ENCODE measurements around the gene OLA1.
"Not testable (repeated sequence)": the region's sequence is repeated elsewhere in the genome, so short reads cannot be mapped to it uniquely, and the experiment has no call there.

Gene OLA1

GRCh38 chr2:174248187-174248997, at the start of gene OLA1:
Gene OLA1, minus strand, starts transcription at chr2:174248532. Its CDS starts 1,717 bp downstream, at chr2:174246815.
- in situ Hi-C loops (cut with MboI; ENCODE audit: low sequenced_read_pairs) = no loop called here

- in situ Hi-C loops (cut with MboI; ENCODE audit: low sequenced_read_pairs) = no loop called here
Observed at GRCh38 chr2:174292908-174293307, 44.6 kb upstream of the OLA1 start.

GRCh38 chr2:174286172-174286571, 37.8 kb upstream of the OLA1 start:
- in situ Hi-C loops (cut with MboI; ENCODE audit: low sequenced_read_pairs) = no loop called here

GRCh38 chr2:174282441-174282840, 34.1 kb upstream of the OLA1 start:
- in situ Hi-C loops (cut with MboI; ENCODE audit: low sequenced_read_pairs) = no loop called here

- in situ Hi-C loops (cut with MboI; ENCODE audit: low sequenced_read_pairs) = no loop called here
Observed at GRCh38 chr2:174281736-174282135, 33.4 kb upstream of the OLA1 start.

- in situ Hi-C loops (cut with MboI; ENCODE audit: low sequenced_read_pairs) = no loop called here
Observed at GRCh38 chr2:174280596-174280995, 32.3 kb upstream of the OLA1 start.

GRCh38 chr2:174270263-174270662, 21.9 kb upstream of the OLA1 start:
- in situ Hi-C loops (cut with MboI; ENCODE audit: low sequenced_read_pairs) = not testable (repeated sequence)

GRCh38 chr2:174266288-174266687, 18.0 kb upstream of the OLA1 start:
- in situ Hi-C loops (cut with MboI; ENCODE audit: low sequenced_read_pairs) = no loop called here

GRCh38 chr2:174263997-174264396, 15.7 kb upstream of the OLA1 start:
- in situ Hi-C loops (cut with MboI; ENCODE audit: low sequenced_read_pairs) = no loop called here

GRCh38 chr2:174259981-174260380, 11.6 kb upstream of the OLA1 start:
- in situ Hi-C loops (cut with MboI; ENCODE audit: low sequenced_read_pairs) = no loop called here

GRCh38 chr2:174254267-174254666, 5.9 kb upstream of the OLA1 start:
- in situ Hi-C loops (cut with MboI; ENCODE audit: low sequenced_read_pairs) = no loop called here

- in situ Hi-C loops (cut with MboI; ENCODE audit: low sequenced_read_pairs) = no loop called here
Observed at GRCh38 chr2:174248998-174249592, 763 bp upstream of the OLA1 start.

GRCh38 chr2:174247474-174248186, 702 bp downstream of the OLA1 start:
- in situ Hi-C loops (cut with MboI; ENCODE audit: low sequenced_read_pairs) = no loop called here

- in situ Hi-C loops (cut with MboI; ENCODE audit: low sequenced_read_pairs) = no loop called here
Observed at GRCh38 chr2:174246944-174247381, 1.4 kb downstream of the OLA1 start.

GRCh38 chr2:174245628-174246027, 2.7 kb downstream of the OLA1 start:
- in situ Hi-C loops (cut with MboI; ENCODE audit: low sequenced_read_pairs) = not testable (repeated sequence)

GRCh38 chr2:174245065-174245464, 3.3 kb downstream of the OLA1 start:
- in situ Hi-C loops (cut with MboI; ENCODE audit: low sequenced_read_pairs) = no loop called here

- in situ Hi-C loops (cut with MboI; ENCODE audit: low sequenced_read_pairs) = no loop called here
Observed at GRCh38 chr2:174243812-174244211, 4.5 kb downstream of the OLA1 start.

- in situ Hi-C loops (cut with MboI; ENCODE audit: low sequenced_read_pairs) = no loop called here
Observed at GRCh38 chr2:174240097-174240496, 8.2 kb downstream of the OLA1 start.

- in situ Hi-C loops (cut with MboI; ENCODE audit: low sequenced_read_pairs) = no loop called here
Observed at GRCh38 chr2:174236429-174236828, 11.9 kb downstream of the OLA1 start.

GRCh38 chr2:174235680-174236079, 12.7 kb downstream of the OLA1 start:
- in situ Hi-C loops (cut with MboI; ENCODE audit: low sequenced_read_pairs) = no loop called here

- in situ Hi-C loops (cut with MboI; ENCODE audit: low sequenced_read_pairs) = no loop called here
Observed at GRCh38 chr2:174233771-174234275, 14.5 kb downstream of the OLA1 start.

- in situ Hi-C loops (cut with MboI; ENCODE audit: low sequenced_read_pairs) = no loop called here
Observed at GRCh38 chr2:174227748-174228147, 20.6 kb downstream of the OLA1 start.

Measured in HL-60/S4 (cell line).